NCI-H345 treated with DMSO at 0.1 percent for 48 hours (cell line): ENCODE results near the gene PPP2R2D.
"Not testable (repeated sequence)": the region's sequence is repeated elsewhere in the genome, so short reads cannot be mapped to it uniquely, and the experiment has no call there.

ENCODE experiments used
- DNase-seq: peaks from one replicate; lab custom pipeline; 2025; ENCODE audit not compliant: unreplicated experiment; lab: John Stamatoyannopoulos, UW

Gene PPP2R2D

DNA sequence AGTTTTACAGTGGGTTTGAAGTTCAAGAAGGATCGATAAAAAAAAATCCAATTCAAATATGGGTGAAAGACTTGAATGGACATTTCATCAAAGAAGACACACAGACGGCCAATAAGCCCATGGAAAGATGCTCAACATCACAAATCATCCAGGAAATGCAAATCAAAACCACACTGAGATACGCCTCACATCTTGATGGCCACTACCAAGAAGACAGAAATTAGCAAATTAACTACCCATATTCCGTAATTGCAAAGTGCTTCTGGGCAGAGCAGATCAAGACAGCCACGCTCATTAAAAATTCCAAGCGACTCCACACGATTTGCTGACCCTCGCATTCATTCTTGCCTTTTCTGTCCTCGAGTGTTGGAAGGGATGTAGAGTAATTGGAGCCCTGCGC, 34.1 kb upstream of the PPP2R2D start:
- no peak for DNase-seq

DNA sequence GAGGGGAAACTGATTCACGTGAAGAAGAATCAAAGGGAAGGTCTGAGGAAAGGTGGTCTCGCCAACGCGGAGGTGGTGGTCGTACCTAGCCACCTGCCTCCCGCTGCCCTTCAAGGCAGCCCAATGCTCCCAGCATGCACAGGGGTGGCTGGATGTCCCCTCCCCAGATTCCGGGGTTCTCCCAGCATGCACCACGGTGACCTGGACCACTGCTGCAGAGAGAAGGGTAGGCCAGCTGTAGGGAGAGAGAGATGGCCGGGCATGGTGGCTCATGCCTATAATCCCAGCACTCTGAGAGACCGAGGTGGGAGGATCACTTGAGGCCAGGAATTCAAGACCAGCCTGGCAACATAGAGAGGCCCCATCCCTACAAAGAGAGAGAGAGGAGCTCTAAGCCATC, 32.4 kb upstream of the PPP2R2D start:
- no peak for DNase-seq

DNA sequence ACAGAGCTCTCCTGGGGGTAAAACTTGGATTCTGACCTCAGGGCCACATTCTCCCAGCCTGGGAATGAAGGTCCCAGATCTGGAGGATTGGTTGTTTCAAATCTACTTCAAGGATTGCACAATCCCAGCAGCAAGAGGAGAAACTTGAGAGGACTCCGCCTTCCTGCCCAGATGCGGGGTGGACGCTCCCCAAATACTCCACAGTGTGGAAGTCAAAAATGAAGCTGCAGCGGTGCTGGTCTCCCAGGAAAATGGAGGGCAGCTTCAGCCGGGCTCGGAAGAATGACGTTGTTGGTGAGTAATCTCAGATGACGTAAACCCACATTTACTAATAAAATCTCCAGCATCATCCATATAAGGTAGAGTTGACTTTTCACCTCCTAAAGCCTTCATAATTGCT, 31.5 kb upstream of the PPP2R2D start:
- DNase-seq, result no peak

DNA sequence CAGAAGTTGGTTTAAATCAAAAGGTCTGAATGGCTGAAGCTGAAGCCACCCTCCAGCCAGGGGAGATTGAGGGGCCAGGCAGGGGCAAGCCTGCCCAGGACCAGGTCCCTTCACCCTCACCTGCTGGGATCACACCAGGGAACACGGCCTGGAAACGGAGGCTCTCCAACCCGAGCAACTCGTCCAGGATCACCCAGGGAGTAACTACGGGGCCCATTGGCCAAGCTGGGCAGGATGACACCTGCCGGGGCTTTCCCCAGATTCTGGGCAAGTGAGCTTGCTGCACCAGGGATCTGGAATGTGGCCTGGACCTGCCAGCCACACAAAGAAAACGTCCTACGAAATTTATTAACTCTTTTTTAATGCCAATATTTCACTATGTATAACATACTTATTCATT, 30.4 kb upstream of the PPP2R2D start:
- no peak for DNase-seq

DNA sequence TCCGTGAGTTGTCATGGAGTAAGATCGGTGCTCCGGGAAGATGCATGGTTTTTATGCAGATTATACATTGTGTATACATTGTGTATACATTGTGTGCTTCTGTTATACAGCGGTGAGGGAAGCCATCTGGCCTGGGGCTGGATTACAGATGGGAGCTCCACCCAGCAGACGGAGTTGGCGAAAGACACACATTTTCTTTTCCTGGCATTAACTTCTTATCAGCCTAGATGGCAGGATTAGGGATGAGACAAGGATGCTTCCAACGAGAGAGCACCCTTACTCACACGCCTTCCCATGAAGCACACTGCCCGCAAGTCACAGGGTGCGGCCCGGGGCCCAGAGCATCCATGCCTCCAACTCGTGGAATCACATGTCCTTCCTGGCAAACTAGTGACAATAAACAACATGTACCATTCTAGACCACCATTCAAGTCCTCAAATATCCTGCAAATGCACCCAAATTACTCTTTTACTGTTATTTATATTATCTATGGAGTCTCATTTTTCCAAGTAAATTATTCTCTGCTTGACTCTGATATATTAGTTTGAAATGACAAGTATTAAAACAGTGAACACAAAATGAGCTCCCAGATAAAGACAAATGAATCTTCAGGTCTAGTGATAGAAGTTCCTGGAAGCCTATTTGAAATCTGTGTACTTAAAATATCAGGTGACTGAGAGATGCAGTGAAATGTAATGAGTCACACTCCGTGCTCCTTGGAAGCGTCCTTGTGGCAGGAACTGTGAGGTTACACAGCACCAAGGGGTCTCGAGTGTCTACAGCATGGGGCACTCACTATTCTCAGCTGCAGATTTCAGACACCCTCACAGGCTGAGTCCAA, 29.8 kb upstream of the PPP2R2D start:
- no peak for DNase-seq

DNA sequence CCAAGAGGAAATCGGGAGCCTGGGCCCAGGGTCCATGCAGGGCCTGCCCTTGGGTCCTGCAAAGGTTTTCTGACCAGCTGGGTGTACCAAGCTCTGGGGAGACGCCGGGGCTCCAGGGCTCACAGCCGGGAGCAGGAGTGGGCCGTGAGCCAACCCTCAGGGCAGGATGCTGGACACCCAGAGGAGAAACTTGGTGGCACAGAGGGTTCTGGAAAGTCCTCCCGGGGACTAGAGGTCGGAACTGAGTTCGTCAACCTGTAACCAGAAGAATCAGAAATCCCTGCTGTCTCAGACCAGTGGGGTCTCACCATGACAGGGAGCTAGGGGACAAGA, 29.2 kb upstream of the PPP2R2D start:
- DNase-seq, result no peak

DNA sequence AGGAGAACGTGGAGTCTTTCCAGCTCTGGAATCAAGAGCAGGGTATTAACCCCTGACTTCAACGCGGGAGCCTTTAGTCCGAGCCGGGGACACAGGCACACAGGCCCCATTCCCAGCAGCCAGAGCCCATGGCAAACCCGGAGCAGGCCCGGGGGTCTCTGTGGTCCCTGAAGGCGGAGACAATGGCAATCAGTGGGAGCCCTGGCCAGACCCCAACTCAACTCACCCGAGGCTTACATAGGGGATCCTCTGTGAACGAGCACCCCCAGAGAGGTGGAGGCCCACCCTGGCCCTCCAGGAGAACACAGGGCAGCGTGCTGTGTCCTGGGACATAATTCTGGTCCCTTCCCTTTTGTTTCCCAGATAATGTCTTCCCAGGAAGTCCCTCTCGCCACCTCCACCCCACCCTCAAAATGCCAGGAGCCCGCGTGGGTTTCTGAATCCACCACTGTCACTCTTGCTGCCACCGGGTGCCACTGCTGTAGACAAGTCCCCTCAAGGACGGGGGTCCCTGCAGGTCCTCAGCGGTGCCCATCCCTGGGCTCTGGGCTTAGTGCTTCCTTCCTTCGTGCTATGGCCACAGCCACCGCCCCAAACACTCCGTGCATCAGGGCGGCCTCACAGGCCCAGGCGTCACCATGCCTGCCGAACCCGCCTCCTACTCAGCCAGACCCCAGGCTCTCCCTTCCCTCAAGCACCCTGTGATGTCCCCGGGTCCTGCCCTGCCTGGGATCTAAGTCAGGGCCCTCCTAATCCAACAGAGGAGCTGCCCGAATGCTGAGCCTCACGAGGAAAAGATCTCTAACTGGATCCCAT, 28.6 kb upstream of the PPP2R2D start:
- no peak for DNase-seq

DNA sequence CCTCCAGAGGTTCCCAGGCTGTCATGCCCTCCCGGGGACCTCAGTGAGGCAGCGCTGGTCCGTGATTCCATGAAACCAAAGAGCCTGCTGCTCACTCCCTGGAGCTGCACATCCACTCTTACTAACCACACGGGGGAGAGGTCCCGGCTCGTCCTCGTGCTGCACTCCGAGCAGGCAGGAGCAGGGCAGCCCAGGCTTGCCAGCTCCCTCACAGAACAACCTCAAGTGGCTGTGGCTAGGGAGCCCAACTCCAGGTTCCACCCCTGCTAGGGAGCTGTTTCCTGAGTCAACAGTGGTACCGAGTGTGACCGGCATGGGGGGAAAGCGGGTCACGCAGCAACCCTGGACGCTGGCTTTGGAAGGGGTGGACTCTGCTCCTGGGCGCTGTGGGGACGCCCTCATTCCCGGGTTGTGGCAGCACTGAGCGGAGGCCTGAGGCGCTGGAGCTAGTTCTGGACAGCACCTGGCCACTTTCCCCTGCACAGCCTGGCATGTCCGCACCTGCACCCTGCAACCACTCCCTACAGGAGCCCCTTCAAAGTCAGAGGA, 27.9 kb upstream of the PPP2R2D start:
- no peak for DNase-seq

DNA sequence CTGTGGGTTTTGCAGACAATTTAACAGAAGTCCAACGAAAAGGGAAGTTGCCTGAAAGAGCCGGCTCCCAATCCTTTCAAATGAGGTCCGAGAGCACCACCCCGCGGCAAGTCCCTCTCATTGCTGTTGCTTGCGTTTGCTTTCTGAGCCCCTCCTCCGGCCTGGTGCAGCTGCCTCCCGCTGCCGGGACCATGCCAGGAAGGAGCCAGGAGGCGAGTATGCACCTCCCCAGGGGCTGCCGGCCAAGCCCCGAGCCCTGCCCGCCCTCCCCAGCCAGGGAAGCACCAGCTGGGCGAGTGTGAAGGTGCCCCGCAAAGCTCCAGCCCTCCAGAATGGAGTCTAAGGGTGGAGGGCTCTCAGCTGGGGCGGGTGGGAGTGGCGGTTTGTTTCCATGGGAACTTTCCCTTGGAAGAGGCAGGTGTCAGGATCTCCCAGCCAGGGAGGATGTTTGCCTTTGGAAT, 25.8 kb upstream of the PPP2R2D start:
- peak; percentile 74 for DNase-seq

DNA sequence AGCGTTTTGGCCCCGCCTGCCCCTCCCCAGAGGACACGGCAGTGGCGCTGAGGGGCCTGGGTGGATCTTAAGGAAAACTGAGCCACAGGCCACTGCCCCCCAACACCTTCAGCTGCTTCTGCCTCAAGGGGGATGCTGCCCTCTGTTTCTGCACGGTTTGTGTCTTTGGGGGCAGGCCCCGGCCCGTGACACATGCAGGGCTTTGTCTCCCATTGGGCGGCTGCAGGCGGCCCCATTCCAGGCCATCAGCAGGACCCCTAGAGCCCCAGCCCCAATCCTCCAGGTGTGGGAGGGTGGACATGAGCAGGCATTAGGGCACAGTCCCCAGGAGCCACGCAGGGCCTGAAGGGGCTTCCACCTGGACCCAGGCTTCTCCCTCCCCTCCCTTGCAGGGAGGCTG, 25.3 kb upstream of the PPP2R2D start:
- no peak for DNase-seq

DNA sequence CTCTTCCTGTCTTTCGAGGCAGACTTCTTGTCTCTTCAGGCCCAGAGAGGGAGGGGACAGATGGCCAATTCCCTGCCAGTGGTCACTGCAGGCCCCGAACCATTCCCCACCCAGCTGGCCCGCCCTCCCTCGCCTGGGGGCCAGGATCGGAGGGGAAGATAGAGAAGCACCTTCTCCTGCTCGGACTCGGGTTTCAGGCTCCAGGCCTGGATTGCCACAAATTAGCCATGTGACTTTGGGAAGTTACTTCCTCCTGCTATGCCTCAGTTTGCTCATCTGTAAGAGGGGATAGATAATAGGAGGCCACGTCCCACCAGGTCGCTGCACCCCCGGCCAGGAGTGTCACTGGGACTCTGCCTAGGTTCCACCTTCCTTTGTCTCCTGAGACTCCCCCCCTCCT, 24.8 kb upstream of the PPP2R2D start:
- DNase-seq, result no peak

DNA sequence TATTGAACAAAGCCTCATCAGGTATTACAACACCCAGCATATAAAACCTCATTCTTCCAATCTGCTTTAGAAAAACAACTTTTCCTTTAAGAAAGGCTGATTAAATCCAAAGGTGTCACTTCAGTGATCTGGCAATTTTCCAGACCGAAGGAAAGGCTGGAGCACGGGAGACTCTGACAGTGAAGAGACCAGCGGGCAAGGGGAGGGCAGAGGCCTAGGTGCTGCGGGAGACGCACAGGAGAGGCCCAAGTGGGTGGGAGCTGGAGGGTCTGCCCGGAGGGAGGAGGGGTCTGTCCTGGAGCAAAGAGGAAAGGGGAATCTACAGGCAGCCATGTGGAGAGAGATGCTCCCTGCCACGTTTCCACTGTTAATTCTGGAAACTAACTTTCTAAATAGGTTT, 24.3 kb upstream of the PPP2R2D start:
- DNase-seq, result no peak

DNA sequence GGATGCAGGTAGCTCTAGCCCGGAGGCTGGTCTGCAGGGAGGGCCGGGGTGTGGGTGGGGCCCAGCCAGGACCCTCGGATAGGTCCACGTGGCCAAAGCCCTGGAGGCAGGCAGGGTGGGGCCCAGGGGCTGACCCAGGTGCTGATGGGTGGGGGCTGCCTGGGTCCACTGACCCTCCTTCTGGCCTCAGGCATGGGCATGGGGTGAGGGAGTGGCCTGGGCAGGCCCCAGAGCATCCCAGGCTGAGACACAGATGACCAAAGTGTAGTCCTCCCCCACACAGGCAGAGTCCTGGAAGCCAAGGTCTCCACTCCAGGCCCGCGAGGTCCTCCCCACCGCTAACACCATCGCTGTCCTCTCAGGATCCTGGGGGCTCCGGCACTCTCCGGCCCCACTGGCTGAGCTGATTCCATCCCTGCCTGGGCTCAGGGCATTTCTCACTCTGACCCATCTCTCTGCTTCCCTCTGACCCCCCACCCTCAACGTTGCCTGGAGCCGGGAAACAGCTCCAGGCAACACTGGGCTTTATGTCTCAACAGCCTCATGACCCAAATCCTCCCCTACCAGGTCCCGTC, 20.7 kb upstream of the PPP2R2D start:
- no peak for DNase-seq

DNA sequence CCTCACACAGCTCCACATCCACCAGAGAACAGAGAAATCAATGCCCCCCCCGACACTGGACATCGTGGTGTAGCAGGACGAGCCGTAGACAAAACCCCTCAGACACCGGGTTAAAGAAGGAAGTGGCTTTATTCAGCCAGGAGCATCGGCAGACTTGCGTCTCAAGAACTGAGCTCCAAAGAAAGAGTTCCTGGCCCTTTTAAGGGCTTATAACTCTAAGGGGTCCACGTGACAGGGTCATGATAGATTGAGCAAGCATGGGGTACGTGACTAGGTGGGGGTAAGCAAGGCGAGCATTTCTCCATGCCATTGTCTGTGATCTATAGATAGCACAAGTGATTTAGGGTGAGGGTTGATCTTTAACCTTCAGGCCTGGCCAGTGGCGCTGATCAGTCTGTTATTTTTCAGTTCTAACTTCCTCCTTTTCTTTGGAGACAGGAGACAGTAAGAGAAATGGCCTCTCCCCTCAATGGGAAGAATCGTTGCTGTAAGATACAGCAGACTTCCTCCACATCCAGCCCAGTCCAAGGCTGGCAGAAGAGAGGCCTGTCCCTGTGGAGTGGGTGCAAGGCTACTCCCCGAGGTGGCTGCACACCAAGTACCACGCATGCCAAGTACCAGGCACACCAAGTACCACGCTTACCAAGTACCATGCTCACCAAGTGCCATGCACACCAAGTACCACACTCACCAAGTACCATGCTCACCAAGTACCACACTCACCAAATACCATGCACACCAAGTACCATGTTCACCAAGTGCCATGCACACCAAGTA, 19.5 kb upstream of the PPP2R2D start:
- no peak for DNase-seq

DNA sequence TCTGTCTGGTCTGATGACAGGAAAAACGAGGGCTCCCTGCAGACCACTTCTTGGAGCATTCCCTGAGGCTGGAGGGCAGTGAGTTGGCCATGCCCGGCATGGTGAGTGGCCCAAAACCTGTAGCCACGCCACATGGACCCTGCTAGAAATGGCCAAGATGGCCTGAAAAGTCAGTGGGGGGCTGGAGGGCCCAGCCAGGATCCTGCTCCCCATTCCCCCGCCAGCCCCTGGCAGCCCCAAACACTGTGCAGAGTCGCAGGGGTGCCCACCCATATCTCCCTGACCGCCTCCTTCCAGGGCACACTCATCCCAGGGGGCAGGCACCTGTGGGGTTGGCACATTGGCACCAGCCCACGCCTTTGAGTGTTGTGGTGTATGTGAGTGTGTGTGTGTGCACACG, 18.7 kb upstream of the PPP2R2D start:
- DNase-seq, result no peak

DNA sequence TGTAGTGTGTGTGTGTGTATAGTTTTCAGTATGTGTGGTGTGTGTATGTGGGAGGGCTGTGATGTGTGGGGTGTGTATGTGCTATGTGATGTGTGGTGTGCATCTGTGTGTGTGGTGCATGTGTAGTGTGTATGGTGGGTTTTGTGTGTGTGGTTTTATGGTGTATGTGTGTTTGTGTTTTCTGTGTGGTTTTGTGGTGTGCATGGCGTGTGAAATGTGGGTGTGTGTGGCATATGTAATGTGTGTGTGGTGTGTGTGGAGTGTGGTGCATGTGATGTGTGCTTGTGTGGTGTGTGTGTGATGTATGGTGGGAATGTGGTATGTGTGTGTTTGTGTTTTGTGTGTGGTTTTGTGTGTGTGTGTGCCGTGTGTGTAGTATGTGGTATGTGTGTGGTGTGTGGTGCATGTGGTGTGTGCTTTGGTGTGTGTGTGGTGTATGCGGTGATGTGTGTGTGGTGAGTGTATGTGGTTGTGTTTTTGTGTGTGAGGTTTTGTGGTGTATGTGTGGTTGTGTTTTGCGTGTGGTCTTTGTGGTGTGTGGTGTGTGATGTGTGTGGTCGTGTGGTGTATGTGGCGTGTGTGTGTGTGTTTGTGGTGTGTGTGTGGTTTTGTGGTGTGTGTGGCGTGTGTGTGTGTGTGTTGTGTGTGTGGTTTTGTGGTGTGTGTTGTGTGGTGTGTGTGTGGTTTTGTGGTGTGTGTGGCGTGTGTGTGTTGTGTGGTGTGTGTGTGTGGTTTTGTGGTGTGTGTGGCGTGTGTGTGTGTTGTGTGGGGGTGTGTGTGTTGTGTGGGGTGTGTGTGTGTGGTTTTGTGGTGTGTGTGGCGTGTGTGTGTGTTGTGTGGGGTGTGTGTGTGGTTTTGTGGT, 18.0 kb upstream of the PPP2R2D start:
- DNase-seq, result no peak

DNA sequence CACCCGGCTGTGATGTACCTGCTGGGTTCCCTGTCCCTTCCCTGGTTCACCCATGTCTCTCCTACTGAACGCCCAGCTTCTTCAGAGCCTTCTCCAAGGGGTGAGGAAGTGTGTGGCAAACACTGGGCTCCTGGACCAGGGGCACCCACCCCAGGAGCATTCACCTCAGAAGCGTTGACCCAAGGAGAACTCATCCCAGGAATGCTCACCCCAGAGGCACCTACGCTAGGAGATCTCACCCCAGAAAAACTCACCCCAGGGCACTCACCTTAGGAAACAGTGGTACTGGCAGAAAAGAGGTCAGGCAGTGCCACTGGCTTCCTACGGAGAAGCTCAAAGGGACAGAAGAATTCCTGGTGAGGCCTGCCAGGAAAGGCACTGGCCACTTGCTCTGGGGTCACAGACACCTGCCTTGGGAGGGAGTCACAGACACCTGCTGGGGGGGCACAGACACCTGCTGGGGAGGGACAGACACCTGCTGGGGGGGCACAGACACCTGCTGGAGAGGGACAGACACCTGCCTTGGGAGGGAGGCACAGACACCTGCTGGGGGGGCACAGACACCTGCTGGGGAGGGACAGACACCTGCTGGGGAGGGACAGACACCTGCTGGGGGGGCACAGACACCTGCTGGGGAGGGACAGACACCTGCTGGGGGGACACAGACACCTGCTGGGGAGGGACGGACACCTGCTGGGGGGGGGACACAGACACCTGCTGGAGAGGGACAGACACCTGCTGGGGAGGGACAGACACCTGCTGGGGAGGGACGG, 17.0 kb upstream of the PPP2R2D start:
- not testable (repeated sequence) for DNase-seq

DNA sequence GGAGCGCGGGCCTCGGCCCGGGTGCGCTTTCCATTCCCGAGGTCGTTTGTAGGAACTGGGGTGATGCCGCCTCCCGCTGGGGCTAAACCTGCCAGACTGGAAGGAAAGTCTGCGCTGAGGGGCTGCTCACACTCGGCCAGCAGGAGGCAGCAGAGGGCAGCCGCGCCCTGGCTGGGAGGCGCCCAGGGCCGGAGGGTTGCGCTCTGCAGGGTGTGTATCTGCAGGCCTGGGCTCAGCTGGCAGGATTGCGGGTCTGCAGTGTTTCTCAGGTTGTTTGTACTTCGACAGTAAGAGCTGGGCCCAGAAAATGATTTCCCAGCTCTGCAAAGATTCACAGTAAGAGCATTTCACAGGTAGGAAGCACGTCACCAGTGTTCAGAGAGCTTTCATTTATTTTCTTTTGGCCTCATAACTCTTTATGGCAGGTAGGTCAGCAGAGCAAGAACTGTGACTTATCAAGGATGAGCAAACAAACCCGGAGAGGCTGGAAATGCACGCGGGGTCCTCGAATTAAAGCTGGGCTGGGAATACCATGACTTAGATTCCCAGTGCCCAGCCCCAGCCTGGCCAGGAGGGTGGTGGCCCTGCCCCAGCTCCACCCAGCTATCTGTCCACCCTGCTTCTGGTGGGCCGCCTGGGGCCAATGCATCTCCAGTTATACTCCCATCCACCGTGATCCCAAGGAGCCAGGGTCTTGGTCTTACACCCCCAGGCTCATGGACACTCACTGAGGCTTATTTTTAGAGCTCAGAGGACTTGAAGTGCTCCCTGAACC, 15.2 kb upstream of the PPP2R2D start:
- no peak for DNase-seq

DNA sequence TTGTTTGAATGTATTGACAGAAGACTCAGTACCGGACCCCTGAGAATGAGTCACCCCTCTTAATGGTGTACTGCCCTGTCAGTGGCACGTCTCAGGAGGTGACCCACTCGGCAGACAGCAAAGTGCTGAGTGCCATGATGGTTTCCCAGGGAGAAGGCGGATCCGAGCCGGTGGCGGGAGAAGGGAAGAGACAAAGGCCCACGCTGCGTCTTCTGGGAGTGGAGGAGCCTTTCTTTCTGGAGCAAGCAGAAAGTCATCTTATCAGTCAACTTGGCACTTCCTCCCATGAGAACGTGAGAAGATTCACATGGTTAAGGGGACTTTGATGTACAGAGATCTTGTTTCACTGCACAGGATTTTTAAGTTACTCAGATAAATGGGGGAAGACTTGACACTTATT, 14.6 kb upstream of the PPP2R2D start:
- no peak for DNase-seq
